KMS-11 (cell line): ENCODE measurements around the gene LPP.

Experiments used
- H2AFZ ChIP-seq: fragments of 200-600 bp; sonication (generic); 2 replicates; pipeline ENCODE4 v1.6.1; 2016; ENCODE audit warnings: antibody characterized with exemption, mixed run types, low read depth
- H3K27ac ChIP-seq: fragments of 200-600 bp; sonication (generic); 2 replicates; pipeline ENCODE4 v1.6.1; 2016; ENCODE audit warnings: mild to moderate bottlenecking, mixed run types
- H3K27me3 ChIP-seq: fragments of 200-600 bp; sonication (generic); 2 replicates; pipeline ENCODE4 v1.6.1; 2017; ENCODE audit warnings: mild to moderate bottlenecking, low read depth, mixed run types, moderate library complexity; ENCODE audit not compliant: insufficient read depth
- H3K36me3 ChIP-seq: fragments of 200-600 bp; sonication (generic); 2 replicates; pipeline ENCODE4 v1.6.1; 2017; ENCODE audit warnings: mild to moderate bottlenecking, mixed run types; ENCODE audit not compliant: insufficient read depth
- H3K4me1 ChIP-seq: fragments of 200-600 bp; sonication (generic); 2 replicates; pipeline ENCODE4 v1.6.1; 2016; ENCODE audit warnings: mild to moderate bottlenecking, low read depth, mixed run types; ENCODE audit not compliant: poor library complexity, severe bottlenecking
- H3K4me2 ChIP-seq: fragments of 200-600 bp; sonication (generic); 2 replicates; pipeline ENCODE4 v1.7.0; 2016; ENCODE audit warnings: mild to moderate bottlenecking, mixed run types
- H3K4me3 ChIP-seq: fragments of 200-600 bp; sonication (generic); IDR thresholded peaks from 2 replicates; pipeline ENCODE4 v1.6.1; 2017; ENCODE audit warnings: low read depth, low read length, mixed read lengths; ENCODE audit not compliant: insufficient read depth
- H3K79me2 ChIP-seq: fragments of 200-600 bp; sonication (generic); 2 replicates; pipeline ENCODE4 v1.6.1; 2016; ENCODE audit warnings: low read depth, mixed run types; ENCODE audit not compliant: insufficient read depth
- H3K9ac ChIP-seq: fragments of 200-600 bp; sonication (generic); 2 replicates; pipeline ENCODE4 v1.6.1; 2016; ENCODE audit warnings: mild to moderate bottlenecking, mixed run types
- H4K20me1 ChIP-seq: fragments of 200-600 bp; sonication (generic); 2 replicates; pipeline ENCODE4 v1.6.1; 2016; ENCODE audit warnings: mild to moderate bottlenecking, mixed run types; ENCODE audit not compliant: insufficient read depth
- CTCF ChIP-seq: fragments of 200-600 bp; sonication (generic); conservative IDR thresholded peaks from 2 replicates; pipeline ENCODE4 v1.6.1; 2017; ENCODE audit warnings: low read depth, mild to moderate bottlenecking, antibody characterized with exemption, low read length, moderate library complexity, mixed read lengths

Gene LPP

DNA sequence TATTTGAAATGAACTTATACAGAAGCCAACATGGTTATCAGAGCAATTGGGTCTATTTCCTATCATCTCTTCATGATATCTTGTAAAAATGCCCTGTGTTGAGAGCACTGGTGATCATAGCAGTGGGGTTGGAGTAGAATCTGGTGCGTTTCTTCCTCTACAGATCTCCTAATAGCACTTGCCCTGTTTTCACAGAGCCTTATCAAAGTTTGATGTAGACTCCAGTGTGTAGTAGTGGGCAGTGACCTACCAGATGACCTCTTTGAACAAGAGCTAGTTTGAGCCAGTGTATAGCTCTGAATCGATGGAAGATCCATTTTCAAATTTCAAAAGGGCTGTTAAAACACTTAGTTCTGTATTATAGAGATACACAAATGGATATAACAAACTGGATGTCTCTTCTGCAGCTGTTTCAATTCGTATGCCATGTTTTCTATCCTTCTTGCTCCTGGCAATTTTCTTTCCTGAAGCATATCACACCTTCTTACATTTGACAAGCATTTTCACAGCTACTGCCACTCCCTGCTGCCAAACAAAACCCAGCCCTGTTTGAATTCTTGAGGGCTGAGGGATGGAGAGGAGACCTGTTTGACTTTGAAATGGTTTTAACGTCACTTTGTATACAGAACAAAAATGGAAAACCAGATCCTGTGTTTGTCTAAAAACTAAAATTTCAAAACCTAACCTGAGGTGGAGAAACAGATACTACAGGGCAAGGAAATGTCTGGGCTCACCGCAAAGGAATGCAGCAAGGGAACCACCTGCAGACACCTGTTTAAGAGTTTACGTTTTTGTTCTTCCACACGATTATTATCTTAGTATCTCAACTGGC, 663.4 kb downstream of the LPP start:
- no peak overlapping the region for H3K4me2 ChIP-seq
- H3K4me3 ChIP-seq, result no peak overlapping the region
- H4K20me1 ChIP-seq, result no peaks in the 10 kb centered on the region
- no peaks in the 10 kb centered on the region for H3K4me1 ChIP-seq
- no peaks in the 10 kb centered on the region for H3K27me3 ChIP-seq
- H3K9ac ChIP-seq, result no peak overlapping the region
- no peak overlapping the region for H3K27ac ChIP-seq
- no peak for TF ChIP-seq CTCF
- no peaks in the 10 kb centered on the region for H3K36me3 ChIP-seq
- no peak overlapping the region for H2AFZ ChIP-seq
- H3K79me2 ChIP-seq, result no peaks in the 10 kb centered on the region

DNA sequence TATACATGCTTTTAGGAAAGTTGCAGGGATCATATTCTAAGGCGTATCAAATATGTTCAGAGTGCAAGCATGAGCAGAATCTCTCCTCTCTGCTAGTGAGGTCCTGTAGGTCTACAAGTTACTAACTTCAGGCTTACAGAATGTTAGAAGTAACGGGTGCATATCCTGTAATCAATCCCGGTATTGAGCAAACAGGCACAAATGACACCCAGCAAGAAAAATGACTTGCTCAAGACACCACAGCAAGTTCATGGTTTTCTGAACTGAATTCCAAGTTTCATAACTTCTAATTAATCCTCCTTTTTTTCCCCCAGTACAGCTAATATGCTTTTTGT, 663.9 kb downstream of the LPP start:
- no peak overlapping the region for H2AFZ ChIP-seq
- H3K4me3 ChIP-seq, result no peak overlapping the region
- no peaks in the 10 kb centered on the region for H4K20me1 ChIP-seq
- no peak overlapping the region for H3K27ac ChIP-seq
- no peak overlapping the region for H3K4me2 ChIP-seq
- H3K36me3 ChIP-seq, result no peaks in the 10 kb centered on the region
- H3K27me3 ChIP-seq, result no peaks in the 10 kb centered on the region
- no peak for TF ChIP-seq CTCF
- H3K9ac ChIP-seq, result no peak overlapping the region
- H3K79me2 ChIP-seq, result no peaks in the 10 kb centered on the region
- no peaks in the 10 kb centered on the region for H3K4me1 ChIP-seq

DNA sequence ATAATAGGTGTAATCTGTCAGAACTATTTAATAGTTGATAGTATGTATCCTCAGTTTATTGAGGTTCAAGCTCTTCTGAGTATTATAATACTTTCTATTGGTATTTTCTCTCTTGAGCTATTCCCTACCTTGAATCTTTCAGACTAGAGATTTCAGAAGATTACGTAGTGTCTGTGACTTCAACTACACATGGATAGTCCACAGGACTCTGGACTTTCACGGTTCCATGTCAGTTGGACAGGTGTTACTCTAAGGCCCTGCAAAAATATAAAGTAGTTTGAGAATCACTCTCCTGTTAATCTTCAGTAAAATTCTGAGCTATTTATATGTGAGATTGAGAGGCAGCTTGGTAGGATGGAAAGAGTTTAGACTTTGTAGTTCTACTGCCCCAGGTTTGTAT, 664.3 kb downstream of the LPP start:
- no peaks in the 10 kb centered on the region for H3K4me1 ChIP-seq
- H4K20me1 ChIP-seq, result no peaks in the 10 kb centered on the region
- no peak overlapping the region for H3K4me3 ChIP-seq
- H3K4me2 ChIP-seq, result no peak overlapping the region
- H2AFZ ChIP-seq, result no peak overlapping the region
- no peaks in the 10 kb centered on the region for H3K79me2 ChIP-seq
- TF ChIP-seq CTCF, result no peak
- H3K9ac ChIP-seq, result no peak overlapping the region
- H3K27me3 ChIP-seq, result no peaks in the 10 kb centered on the region
- no peak overlapping the region for H3K27ac ChIP-seq
- no peaks in the 10 kb centered on the region for H3K36me3 ChIP-seq

- no peak overlapping the region for H3K27ac ChIP-seq
- H3K4me3 ChIP-seq, result no peak overlapping the region
- H3K79me2 ChIP-seq, result no peaks in the 10 kb centered on the region
- H3K4me1 ChIP-seq, result no peaks in the 10 kb centered on the region
- H3K4me2 ChIP-seq, result no peak overlapping the region
- H3K27me3 ChIP-seq, result no peaks in the 10 kb centered on the region
- no peak overlapping the region for H2AFZ ChIP-seq
- H3K9ac ChIP-seq, result no peak overlapping the region
- H3K36me3 ChIP-seq, result no peaks in the 10 kb centered on the region
- no peaks in the 10 kb centered on the region for H4K20me1 ChIP-seq
- TF ChIP-seq CTCF, result no peak
These were observed 666.0 kb downstream of the LPP start for GRCh38 chr3:188819939-188820338.
